GM12892 (cell line): ENCODE data around the gene ORAI3.

Source experiments
- POLR2A ChIP-seq: IDR thresholded peaks from 2 replicates; pipeline ENCODE4 v1.6.1; 2011; ENCODE audit warnings: low read depth, low read length, control low read depth
- POLR2AphosphoS5 ChIP-seq: IDR thresholded peaks from 2 replicates; pipeline ENCODE4 v1.6.1; 2011; ENCODE audit warnings: low read depth, low read length, control low read depth
- TAF1 ChIP-seq: IDR thresholded peaks from 2 replicates; pipeline ENCODE4 v1.6.1; 2011; ENCODE audit warnings: low read depth, mild to moderate bottlenecking, control low read depth, low read length, borderline replicate concordance

DNA sequence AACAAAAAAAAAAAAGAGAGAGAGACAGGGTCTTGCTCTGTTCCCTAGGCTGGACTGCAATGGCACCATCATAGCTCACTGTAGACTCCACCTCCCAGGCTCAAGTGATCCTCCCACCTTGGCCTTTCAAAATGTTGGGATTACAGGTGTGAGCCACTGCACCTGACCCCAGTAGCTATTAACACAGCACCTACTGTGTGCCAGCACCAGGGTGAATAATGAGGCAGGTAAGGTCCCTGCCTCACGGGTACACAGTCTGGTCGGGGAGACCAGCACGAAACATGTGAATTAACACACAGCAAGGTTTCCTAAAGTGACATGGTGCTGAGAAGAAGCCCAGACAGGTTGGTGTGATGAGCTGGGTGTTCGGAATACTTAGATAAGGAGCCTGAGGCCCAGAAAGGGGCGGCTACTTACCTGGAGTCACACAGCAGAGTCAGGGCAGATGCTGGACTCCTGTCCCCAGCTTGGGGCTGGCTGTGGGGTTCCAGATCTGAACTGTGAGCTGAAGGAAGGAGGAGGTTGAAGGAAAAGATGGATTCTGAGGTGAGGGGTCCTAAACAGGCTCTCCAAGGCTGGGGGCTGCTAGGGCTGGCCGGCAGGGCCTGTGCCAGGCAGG lies 36.0 kb upstream of the ORAI3 start:
- TF ChIP-seq POLR2AphosphoS5 = no peak
- TF ChIP-seq POLR2A = no peak
- TF ChIP-seq TAF1 = no peak
